ENCODE results near the gene CCR5. TPM values are rescaled to one million over a fixed set of nuclear protein-coding genes. Genes with fewer than 3 reads are reported as not detected.

CCR5 gene
- total RNA-seq, 2 experiments from 2014 or later, result 87.0 to 99.8 TPM

GRCh38 chr3:46406788-46407611 lies 36.3 kb downstream of the CCR5 start, which contains the start of the genes CCR5AS and CCRL2:
Gene CCR5AS (minus strand): TSS chr3:46407066.
Gene CCRL2 (plus strand): TSS chr3:46407259. CDS start chr3:46408080, 821 bp downstream.
- Mint-ChIP-seq H3K4me1 (peaks cover 39% of the 10 kb centered on the region), H3K4me3 (peak within 1 kb of the TSS; percentile 86), H3K27me3 (peaks cover 6% of the 10 kb centered on the region), H3K9me3 (ENCODE audit: low read depth) (no peaks in the 10 kb centered on the region), H3K36me3 (peaks cover 17% of the 10 kb centered on the region), H3K27ac (peak within 1 kb of the TSS; percentile 96)
- peak; percentile 81 for DNase-seq
- peak; percentile 90 for ATAC-seq
- CTCF ChIA-PET, result interaction anchor here (0.9 to 2.9 kb wide), 14 partner anchors 20 to 468 kb away, joined by 3 to 18 read pairs (median 5); partner anchors contain the start of gene CCR5

- no peak for DNase-seq
- CTCF ChIA-PET, result interaction anchor here (1.0 to 2.9 kb wide), 11 partner anchors 19 to 221 kb away, joined by 3 to 18 read pairs (median 5); partner anchors contain the start of gene CCR5
- Mint-ChIP-seq H3K27ac (peak overlapping the region; percentile 96), H3K4me1 (peaks cover 39% of the 10 kb centered on the region), H3K36me3 (peaks cover 17% of the 10 kb centered on the region), H3K4me3 (peak overlapping the region; percentile 86), H3K27me3 (peaks cover 3% of the 10 kb centered on the region), H3K9me3 (ENCODE audit: low read depth) (no peaks in the 10 kb centered on the region)
- no peak for ATAC-seq
Measured at GRCh38 chr3:46407970-46408369, 37.2 kb downstream of the CCR5 start.

- no peaks in the 10 kb centered on the region for H3K27me3 Mint-ChIP-seq
- ATAC-seq (no peak), DNase-seq (no peak)
- peak overlapping the region; percentile 5 for H3K27ac Mint-ChIP-seq
- CTCF ChIA-PET, result interaction anchor here (1.4 to 2.9 kb wide), 4 partner anchors 38 to 221 kb away, joined by 3 to 18 read pairs (median 4); partner anchors contain the start of gene CCR5
- peaks cover 39% of the 10 kb centered on the region for H3K4me1 Mint-ChIP-seq
- H3K9me3 Mint-ChIP-seq (ENCODE audit: low read depth), result no peaks in the 10 kb centered on the region
- H3K36me3 Mint-ChIP-seq, result peaks cover 17% of the 10 kb centered on the region
- no peak overlapping the region for H3K4me3 Mint-ChIP-seq
Measured at GRCh38 chr3:46408853-46409252, 38.1 kb downstream of the CCR5 start.

GRCh38 chr3:46409739-46410489 lies 39.2 kb downstream of the CCR5 start:
- H3K27ac Mint-ChIP-seq, result peak overlapping the region; percentile 77
- CTCF ChIA-PET, result interaction anchor here (1.4 to 2.0 kb wide), 2 partner anchors 78 to 129 kb away, joined by 4 to 5 read pairs; no protein-coding TSS in a partner anchor

GRCh38 chr3:46410669-46411068 lies 39.9 kb downstream of the CCR5 start:
- Mint-ChIP-seq H3K9me3 (ENCODE audit: low read depth) (no peaks in the 10 kb centered on the region), H3K4me3 (no peak overlapping the region)
- CTCF ChIA-PET, result interaction anchor here (1.0 kb wide), 1 partner anchor 78 kb away, joined by 3 read pairs; no protein-coding TSS in a partner anchor

More at GRCh38 chr3:46409739-46410489, 39.2 kb downstream of the CCR5 start:
- no peak overlapping the region for H3K4me3 Mint-ChIP-seq
- H3K4me1 Mint-ChIP-seq, result peaks cover 39% of the 10 kb centered on the region
- peaks cover 17% of the 10 kb centered on the region for H3K36me3 Mint-ChIP-seq
- no peak for DNase-seq
- no peak for ATAC-seq
- H3K9me3 Mint-ChIP-seq (ENCODE audit: low read depth), result no peaks in the 10 kb centered on the region
- no peaks in the 10 kb centered on the region for H3K27me3 Mint-ChIP-seq

GRCh38 chr3:46411271-46411670 lies 40.5 kb downstream of the CCR5 start:
- Mint-ChIP-seq H3K4me3 (no peak overlapping the region), H3K27me3 (no peaks in the 10 kb centered on the region), H3K9me3 (ENCODE audit: low read depth) (no peaks in the 10 kb centered on the region), H3K36me3 (peaks cover 17% of the 10 kb centered on the region), H3K4me1 (peaks cover 45% of the 10 kb centered on the region), H3K27ac (no peak overlapping the region)
- DNase-seq (no peak), ATAC-seq (no peak)
- CTCF ChIA-PET, result interaction anchor here (1.0 to 1.5 kb wide), 3 partner anchors 11 to 77 kb away, joined by 3 to 4 read pairs (median 4); no protein-coding TSS in a partner anchor

More at GRCh38 chr3:46410669-46411068, 39.9 kb downstream of the CCR5 start:
- Mint-ChIP-seq H3K4me1 (peaks cover 39% of the 10 kb centered on the region), H3K27ac (no peak overlapping the region), H3K36me3 (peaks cover 17% of the 10 kb centered on the region), H3K27me3 (no peaks in the 10 kb centered on the region)
- DNase-seq (no peak), ATAC-seq (no peak)

- ATAC-seq (no peak), DNase-seq (no peak)
- Mint-ChIP-seq H3K27me3 (no peaks in the 10 kb centered on the region), H3K4me1 (peaks cover 41% of the 10 kb centered on the region), H3K4me3 (no peak overlapping the region), H3K36me3 (peaks cover 17% of the 10 kb centered on the region), H3K9me3 (ENCODE audit: low read depth) (no peaks in the 10 kb centered on the region), H3K27ac (no peak overlapping the region)
- CTCF ChIA-PET, result interaction anchor here (1.0 to 1.1 kb wide), 2 partner anchors 34 to 76 kb away, joined by 3 to 5 read pairs; no protein-coding TSS in a partner anchor
Measured at GRCh38 chr3:46412786-46413298, 42.1 kb downstream of the CCR5 start.

GRCh38 chr3:46413951-46414350 lies 43.2 kb downstream of the CCR5 start:
- ATAC-seq, result no peak
- CTCF ChIA-PET, result interaction anchor here (1.1 kb wide), 1 partner anchor 74 kb away, joined by 5 read pairs; no protein-coding TSS in a partner anchor
- Mint-ChIP-seq H3K27ac (no peak overlapping the region), H3K36me3 (peaks cover 8% of the 10 kb centered on the region), H3K4me3 (no peak overlapping the region), H3K9me3 (ENCODE audit: low read depth) (no peaks in the 10 kb centered on the region), H3K4me1 (peaks cover 30% of the 10 kb centered on the region), H3K27me3 (no peaks in the 10 kb centered on the region)
- DNase-seq, result no peak

- H3K9me3 Mint-ChIP-seq (ENCODE audit: low read depth), result no peaks in the 10 kb centered on the region
- ATAC-seq (no peak), DNase-seq (no peak)
- no peak overlapping the region for H3K4me3 Mint-ChIP-seq
- peaks cover 23% of the 10 kb centered on the region for H3K4me1 Mint-ChIP-seq
- CTCF ChIA-PET, result interaction anchor here (1.1 kb wide), 1 partner anchor 13 kb away, joined by 3 read pairs; no protein-coding TSS in a partner anchor
- H3K36me3 Mint-ChIP-seq, result peaks cover 4% of the 10 kb centered on the region
- no peaks in the 10 kb centered on the region for H3K27me3 Mint-ChIP-seq
- H3K27ac Mint-ChIP-seq, result no peak overlapping the region
Measured at GRCh38 chr3:46414739-46415138, 44.0 kb downstream of the CCR5 start.

- Mint-ChIP-seq H3K4me1 (peaks cover 16% of the 10 kb centered on the region), H3K36me3 (no peaks in the 10 kb centered on the region), H3K27ac (no peak overlapping the region), H3K4me3 (no peak overlapping the region), H3K27me3 (no peaks in the 10 kb centered on the region), H3K9me3 (ENCODE audit: low read depth) (no peaks in the 10 kb centered on the region)
- DNase-seq, result no peak
- CTCF ChIA-PET, result interaction anchor here (1.3 to 2.1 kb wide), 3 partner anchors 19 to 73 kb away, joined by 4 to 6 read pairs (median 5); no protein-coding TSS in a partner anchor
- ATAC-seq, result no peak
Measured at GRCh38 chr3:46416125-46416810, 45.5 kb downstream of the CCR5 start.

- CTCF ChIA-PET, result interaction anchor here (1.0 to 2.1 kb wide), 5 partner anchors 10 to 72 kb away, joined by 3 to 6 read pairs (median 5); no protein-coding TSS in a partner anchor
- Mint-ChIP-seq H3K4me1 (peaks cover 16% of the 10 kb centered on the region), H3K27me3 (no peaks in the 10 kb centered on the region), H3K4me3 (no peak overlapping the region), H3K27ac (no peak overlapping the region), H3K36me3 (no peaks in the 10 kb centered on the region), H3K9me3 (ENCODE audit: low read depth) (no peaks in the 10 kb centered on the region)
- ATAC-seq, result no peak
- no peak for DNase-seq
Measured at GRCh38 chr3:46416811-46417510, 46.2 kb downstream of the CCR5 start.
